Measurements from ENCODE around the gene ZNF574. TPM values are rescaled to one million over a fixed set of nuclear protein-coding genes. Genes with fewer than 3 reads are reported as not detected.

The ZNF574 gene
- total RNA-seq, 2 experiments from 2014 or later: 15.5 to 16.0 TPM

Other genes starting within 250 kb of the ZNF574 start
- not detected for gene LYPD4, start 231.5 kb upstream of the ZNF574 start, total RNA-seq
- not detected for gene DMRTC2, start 231.1 kb upstream of the ZNF574 start, total RNA-seq
- gene RPS19, start 215.9 kb upstream of the ZNF574 start, total RNA-seq: 1,000 to 10,000 TPM; 3,012 to 3,178 TPM
- 10 to 100 TPM; 28.8 to 32.2 TPM for gene CD79A, start 198.9 kb upstream of the ZNF574 start, total RNA-seq
- gene ARHGEF1, start 193.0 kb upstream of the ZNF574 start, total RNA-seq: 100 to 1,000 TPM; 285 to 295 TPM
- 1 to 10 TPM; 1.1 to 1.2 TPM for gene ERFL, start 147.7 kb upstream of the ZNF574 start, total RNA-seq
- gene RABAC1, start 116.8 kb upstream of the ZNF574 start, total RNA-seq: 10 to 100 TPM; 46.9 to 50.7 TPM
- 1 to 10 TPM; 4.3 to 4.8 TPM for gene ATP1A3, start 81.9 kb upstream of the ZNF574 start, total RNA-seq
- gene GRIK5, start 6.0 kb upstream of the ZNF574 start, total RNA-seq: under 1 TPM; 0.58 to 0.74 TPM
- gene POU2F2, start 56.3 kb downstream of the ZNF574 start, total RNA-seq: 10 to 100 TPM; 50.8 to 52.2 TPM
- 10 to 100 TPM; 16.2 to 17.6 TPM for gene DEDD2, start 141.5 kb downstream of the ZNF574 start, total RNA-seq
- gene ZNF526, start 144.1 kb downstream of the ZNF574 start, total RNA-seq: 10 to 100 TPM; 12.1 to 14.5 TPM
- gene GSK3A, start 166.4 kb downstream of the ZNF574 start, total RNA-seq: 10 to 100 TPM; 38.2 to 39.0 TPM
- 10 to 100 TPM; 62.9 to 66.0 TPM for gene ERF, start 179.0 kb downstream of the ZNF574 start, total RNA-seq
- 10 to 100 TPM; 43.8 to 50.4 TPM for gene CIC, start 193.1 kb downstream of the ZNF574 start, total RNA-seq
- under 1 TPM; 0.52 to 0.92 TPM for gene PRR19, start 226.0 kb downstream of the ZNF574 start, total RNA-seq
- 10 to 100 TPM; 38.1 to 38.4 TPM for gene PAFAH1B3, start 226.5 kb downstream of the ZNF574 start, total RNA-seq
- gene TMEM145, start 237.1 kb downstream of the ZNF574 start, total RNA-seq: 1 to 10 TPM; 1.1 to 3.2 TPM
- gene MEGF8, start 249.5 kb downstream of the ZNF574 start, total RNA-seq: 1 to 10 TPM; 6.8 to 7.6 TPM

Measured in activated naive CD8-positive, alpha-beta T cell treated with anti-CD3 and anti-CD28 coated beads for 36 hours (primary cell).